ENCODE results near the gene TNFSF8.

GRCh38 chr9:114935119-114935518 is 4.7 kb upstream of the TNFSF8 start:
- TF ChIP-seq POLR2AphosphoS5 (IDR thresholded peaks at IDR 0.05) (no peak), CTCF (IDR thresholded peaks at IDR 0.05) (no peak), POLR2A (IDR thresholded peaks at IDR 0.05) (no peak)

All from gastroesophageal sphincter (tissue), 3 donors.